Stimulated activated CD4-positive, alpha-beta T cell treated with anti-CD3 and anti-CD28 coated beads, Interleukin-1b, Interleukin-23, amount 100 ng/mL, for 4 hours (primary cell): ENCODE data around the gene SLC39A10.

Experiments
- DNase-seq, 2 donors: peaks; one replicate each; pipeline ENCODE4 v3.0.0-alpha.2; 2020; ENCODE audit warnings: low read depth in 2 of 2

SLC39A10 gene

DNA sequence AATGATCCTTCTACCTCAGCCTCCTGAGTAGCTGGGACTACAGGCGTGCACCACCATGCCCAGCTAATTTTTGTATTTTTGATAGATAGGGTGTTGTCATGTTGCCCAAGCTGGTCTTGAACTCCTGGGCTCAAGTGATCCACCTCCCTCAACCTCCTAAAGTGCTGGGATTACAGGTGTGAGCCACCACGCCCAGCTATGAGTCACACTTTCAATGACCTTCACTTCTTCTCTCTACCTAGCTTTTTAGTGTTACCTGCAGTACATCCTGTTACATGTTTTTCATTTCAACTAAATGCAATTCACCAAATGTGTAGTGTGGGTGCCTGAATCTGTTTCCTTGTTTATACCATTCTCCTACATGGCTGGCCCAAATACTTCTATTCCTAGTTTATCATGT is 64.0 kb downstream of the SLC39A10 start:
- DNase-seq: no peak

DNA sequence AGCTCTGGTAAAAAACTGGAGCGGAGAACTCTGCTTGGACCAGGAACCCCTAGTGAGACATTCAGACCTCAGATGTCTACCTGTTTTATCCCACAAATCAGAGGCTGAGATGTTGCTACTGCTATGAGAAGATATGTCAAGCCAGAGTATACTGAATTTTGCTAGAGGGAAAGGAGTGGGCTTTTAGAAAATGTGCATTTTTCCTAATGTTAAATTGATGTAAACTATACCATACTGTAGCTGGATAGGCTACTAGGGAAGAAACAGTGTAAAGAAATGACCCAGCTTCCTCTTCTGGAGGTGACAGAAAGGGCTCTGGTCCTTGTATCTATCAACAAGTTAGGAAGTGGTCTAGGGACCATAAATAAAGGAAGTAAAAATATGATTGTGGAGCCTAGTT is 65.0 kb downstream of the SLC39A10 start:
- no peak for DNase-seq

DNA sequence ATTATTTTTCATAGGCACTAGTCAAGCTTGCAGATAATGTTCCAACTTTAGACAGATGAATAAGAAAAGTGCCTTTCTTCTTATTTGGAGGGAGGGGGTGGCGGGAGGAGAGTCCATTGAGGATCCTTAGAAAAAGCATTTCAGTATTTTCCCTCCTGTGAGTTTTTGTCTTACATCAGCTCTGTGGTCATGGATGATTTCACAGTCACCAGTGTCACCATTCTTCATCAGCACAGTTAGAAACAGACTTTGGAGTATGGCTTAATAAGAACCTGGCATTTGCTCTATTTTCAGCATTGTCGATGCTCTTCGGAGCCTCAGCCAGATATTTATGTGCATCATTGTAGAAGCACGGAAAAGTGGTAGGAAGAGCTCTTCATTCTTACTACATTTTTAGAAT is 70.1 kb downstream of the SLC39A10 start:
- no peak for DNase-seq

DNA sequence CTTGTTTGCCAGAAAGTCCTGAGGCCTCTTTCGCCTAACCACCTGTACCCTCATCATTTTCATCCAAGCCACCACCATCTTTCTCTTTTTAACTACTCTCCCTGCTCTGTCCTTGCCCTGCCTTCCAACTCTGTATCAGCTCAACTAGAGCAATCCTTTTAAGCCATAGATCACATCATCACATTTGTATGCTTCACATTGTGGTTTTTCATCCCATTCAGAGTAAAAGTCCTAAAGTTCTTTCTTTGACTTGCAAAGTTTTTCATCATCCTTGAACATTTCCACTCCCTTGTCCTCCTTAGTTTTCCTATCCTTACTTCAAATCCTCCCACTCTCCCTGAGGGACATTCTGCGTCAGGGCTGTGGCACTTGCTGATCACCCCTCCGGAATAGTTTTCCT is 73.9 kb downstream of the SLC39A10 start:
- DNase-seq: no peak

DNA sequence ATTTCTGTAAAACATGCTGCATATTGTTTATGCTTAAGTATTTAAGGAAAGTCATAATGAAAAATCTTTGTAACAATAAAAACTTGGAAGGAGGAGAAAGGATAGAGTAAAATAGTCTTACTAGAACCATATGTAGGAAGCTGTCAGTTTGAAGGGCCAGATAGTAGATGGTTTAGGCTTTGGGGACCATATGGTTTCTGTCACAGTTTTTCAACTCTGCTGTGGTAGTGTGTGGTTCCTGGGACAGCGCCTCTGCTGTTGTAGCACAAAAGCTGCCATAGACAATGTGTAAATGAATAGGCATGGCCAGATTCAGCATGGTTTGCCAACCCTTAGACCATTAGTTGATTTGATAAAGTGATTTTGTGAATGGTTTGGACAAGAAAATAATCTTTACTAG is 75.5 kb downstream of the SLC39A10 start:
- DNase-seq: no peak

DNA sequence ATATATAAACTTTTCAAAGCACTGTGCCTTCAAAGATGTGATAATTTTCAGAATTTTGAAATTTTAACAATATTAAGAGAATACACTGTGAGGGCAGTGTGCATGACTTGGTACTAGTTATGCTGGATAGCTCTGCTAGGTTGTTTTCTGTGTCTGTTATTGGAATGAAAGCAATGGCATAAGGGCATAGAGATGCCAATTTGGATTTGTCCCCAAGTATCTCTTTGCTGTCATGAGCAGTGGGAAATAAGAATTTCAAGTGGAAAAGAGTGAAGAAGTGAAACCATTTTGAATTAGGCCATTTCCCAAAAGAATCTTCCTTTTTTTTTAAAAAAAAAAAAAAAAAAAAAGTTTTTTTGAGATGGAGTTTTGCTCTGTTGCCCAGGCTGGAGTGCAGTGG is 76.8 kb downstream of the SLC39A10 start:
- DNase-seq: no peak

DNA sequence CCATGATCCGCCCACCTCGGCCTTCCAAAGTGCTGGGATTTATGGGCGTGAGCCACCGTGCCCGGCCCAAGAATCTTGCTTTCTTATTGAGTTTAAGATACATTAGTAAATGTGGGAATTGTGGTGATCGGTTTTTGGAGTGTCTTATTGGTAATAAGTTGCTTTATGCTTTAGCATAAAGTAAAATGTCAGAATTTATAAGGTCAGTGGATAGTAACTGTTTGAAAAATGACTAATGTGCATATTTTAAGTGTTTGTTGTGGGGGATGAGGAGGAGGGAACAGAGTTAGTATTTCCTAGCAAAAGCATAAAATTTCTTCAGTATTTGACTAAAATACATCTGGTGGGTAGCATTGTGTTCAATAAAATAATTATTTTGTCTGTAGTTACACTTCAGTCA is 77.4 kb downstream of the SLC39A10 start:
- no peak for DNase-seq

DNA sequence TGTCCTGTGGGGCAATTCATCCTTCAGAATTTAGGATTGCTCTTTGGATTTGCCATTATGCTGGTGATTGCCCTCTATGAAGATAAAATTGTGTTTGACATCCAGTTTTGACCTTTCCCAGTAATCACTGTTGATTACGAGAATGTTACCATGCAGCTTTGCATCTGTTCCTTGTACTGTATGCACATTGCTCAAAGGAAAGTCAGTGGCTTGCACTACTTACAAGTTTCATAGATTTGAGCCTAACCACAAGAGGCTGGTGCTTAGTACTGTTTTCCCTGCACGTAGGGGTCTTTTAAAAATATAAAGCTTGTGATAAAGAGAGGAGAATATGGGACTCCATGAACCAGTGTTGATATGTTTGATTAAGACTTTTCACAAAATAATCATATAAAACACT is 77.9 kb downstream of the SLC39A10 start:
- DNase-seq: no peak

DNA sequence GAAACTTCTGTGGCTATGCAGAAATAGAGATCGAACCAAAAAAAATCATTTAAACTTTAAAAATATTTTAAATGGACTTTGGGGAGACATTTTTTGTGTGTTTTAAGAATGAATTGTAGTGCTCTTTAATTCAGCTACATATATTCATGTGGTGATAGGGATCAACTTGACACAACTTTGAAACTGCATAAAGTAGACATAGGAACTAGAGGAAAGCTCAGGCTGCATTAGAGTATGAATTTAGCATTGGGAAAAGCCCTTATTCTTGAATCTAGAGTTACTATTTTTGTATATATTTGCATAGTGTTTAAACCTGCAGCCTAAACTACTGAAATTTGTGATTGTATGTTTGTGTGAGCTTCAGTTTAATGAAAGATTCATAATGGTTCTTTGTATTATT is 78.3 kb downstream of the SLC39A10 start:
- no peak for DNase-seq

DNA sequence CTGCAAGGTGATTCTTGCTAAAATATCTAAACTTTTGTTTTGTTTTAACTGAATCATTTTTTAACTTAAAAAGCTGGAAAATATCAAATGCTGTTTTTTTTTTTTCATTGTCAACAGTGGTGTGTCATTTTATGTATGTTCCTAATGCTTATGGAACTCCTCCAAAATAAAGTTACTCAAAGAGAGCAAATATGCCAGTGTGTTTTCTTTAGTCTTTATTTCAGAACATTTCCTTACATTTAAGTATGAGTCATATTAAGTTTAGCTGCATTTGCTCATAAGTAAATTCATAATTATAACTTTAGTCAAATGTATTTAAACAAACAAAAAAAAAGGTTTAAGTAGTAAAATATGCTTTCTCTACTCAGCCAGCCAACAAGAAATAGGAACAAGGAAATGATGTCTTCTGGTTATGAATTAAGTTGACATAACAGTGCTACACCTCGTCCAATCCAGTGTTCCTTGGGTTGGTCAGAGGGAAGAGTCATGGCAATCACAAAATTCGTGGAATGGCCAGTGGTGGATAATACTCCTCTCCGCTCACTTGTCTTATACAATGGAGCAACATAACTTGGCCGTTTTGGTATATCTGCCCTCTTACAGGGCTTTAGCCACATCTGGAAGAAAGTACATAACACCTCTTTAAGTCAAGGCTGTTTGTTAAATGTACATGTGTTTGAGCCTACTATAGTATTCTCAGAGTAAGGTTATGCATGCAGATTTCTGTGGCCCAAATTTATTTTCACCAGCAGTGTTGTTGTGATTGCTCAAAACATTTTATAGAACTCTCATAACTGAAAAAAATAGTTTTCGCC is 80.7 kb downstream of the SLC39A10 start:
- no peak for DNase-seq

DNA sequence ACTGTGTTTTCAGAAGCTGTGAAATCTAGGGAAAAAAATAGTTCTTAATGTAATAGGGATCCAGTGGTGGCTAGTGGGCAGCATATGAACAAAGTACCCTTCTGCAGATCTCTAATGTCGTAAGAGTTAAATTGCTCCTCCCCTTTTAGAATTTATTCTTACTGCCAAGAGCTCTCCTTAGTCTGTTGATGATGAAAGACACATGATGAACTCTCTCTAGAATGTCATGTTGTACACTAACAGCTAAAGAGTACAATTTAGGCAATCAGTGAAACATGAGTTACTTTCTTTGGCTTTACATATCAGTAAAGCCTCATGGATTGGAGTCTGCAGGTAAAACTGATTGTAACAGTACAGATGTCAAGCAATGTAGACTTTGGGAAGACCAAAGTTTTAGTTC is 84.2 kb downstream of the SLC39A10 start:
- no peak for DNase-seq

DNA sequence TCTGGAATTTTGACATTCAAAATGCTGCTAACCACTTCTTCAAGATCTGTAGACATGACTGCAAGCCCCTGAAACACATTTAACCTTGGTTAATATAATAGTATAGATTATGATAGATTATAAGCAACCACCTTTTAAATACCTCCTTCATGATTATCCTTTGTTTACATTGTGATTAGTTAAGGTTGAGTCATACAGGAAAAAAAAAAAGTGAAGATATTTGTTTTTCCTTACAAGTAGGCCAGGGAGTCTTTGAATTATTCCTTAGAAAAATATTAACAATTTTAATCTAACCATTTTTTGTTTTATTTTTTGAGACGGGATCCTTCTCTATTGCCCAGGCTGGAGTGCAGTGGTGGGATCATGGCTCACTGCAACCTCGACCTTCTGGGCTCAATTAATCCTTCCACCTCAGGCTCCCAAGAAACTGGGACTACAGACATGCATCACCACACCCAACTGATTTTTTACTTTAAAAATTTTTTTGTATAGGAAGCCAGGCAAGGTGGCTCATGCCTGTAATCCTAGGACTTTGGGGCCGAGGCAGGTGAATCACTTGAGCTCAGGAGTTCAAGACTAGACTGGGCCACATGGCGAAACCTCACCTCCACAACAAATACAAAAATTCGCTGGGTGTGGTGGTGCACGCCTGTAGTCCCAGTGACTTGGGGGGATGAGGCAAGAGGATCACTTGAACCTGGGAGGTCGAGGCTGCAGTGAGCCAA is 99.4 kb downstream of the SLC39A10 start:
- DNase-seq: no peak

DNA sequence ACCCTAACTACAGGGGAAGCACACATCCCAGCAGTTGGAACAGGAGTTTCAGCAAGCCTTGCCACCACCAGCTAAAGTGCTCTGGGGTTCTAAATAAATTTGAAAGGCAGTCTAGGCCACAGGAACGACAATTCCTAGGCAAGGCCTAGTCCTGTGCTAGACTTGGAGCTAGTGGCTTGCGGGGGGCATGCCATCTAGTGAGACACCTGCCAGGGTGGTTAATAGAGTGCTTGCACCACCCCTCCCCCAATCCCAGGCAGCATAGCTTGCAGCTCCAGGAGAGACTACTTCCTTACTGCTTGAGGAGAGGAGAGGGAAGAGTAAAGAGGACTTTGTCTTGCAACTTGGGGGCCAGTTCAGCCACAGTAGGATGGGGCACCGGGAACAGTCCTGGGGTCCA is 101.8 kb downstream of the SLC39A10 start:
- no peak for DNase-seq

DNA sequence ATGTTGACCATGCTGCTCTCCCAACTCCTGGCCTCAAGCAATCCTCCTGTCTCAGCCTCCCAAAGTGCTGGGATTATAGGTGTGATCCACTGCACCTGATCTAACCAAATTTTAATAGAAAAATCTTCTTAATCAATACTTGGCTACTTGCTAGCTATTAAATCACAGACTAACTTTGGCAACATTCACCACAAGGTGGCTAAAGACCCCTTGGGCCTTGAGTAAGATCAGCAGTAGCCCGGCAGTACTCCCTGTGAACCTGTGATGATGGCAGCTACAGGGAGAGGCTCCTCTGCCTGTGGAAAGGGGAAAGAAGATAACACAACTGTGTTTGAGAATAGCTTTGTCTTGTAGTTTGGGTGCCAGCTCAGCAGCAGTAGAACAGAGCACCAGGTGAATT is 102.9 kb downstream of the SLC39A10 start:
- no peak for DNase-seq

DNA sequence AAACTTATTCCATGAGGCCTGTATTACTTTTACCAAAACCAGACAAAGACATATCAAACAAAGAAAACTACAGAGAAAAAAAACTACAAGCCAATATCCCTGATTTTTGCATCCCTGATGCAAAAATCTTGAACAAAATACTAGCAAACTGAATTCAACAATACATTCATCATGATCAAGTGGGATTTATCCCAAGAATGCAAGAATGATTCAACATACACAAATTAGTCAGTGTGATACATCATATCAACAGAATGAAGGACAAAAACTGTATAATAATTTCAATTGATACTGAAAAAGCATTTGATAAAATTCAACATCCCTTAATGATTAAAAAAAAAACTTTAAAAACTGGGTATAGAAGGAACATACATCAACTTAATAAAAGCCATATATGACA is 106.8 kb downstream of the SLC39A10 start:
- no peak for DNase-seq

DNA sequence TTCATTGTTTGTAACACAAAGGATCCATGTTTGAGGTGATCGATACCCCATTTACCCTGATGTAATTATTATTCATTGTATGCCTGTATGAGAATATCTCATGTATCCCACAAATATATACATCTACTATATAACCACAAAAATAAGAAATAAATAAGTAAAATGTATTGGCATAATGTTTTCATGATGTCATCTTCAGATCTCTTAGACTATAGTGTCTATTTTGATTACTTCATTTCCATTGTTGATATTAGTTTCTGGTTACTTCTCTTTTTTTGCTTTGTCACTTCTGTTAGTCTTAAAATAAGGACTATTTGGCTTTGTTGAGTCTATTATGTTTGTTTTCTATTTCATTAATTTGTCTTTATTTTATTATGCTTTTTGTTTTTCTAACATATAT is 109.7 kb downstream of the SLC39A10 start:
- no peak for DNase-seq

DNA sequence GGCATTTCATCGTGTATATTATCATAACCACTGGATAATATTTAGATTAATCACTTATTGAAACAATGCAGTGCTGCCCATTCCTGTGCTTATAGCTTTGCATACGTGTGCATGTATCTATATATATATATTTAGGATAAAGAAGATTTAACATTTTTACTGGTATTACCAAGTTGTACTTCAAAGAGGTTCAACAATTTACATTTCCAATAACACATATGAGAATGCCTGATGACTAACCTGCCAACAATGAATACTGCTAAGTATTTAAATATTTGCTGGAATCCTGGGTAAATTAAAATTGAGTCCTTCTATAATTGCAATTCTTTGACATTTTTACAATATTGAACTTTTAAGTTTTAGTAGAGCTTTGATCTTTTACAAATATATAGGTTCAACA is 111.4 kb downstream of the SLC39A10 start:
- DNase-seq: no peak

DNA sequence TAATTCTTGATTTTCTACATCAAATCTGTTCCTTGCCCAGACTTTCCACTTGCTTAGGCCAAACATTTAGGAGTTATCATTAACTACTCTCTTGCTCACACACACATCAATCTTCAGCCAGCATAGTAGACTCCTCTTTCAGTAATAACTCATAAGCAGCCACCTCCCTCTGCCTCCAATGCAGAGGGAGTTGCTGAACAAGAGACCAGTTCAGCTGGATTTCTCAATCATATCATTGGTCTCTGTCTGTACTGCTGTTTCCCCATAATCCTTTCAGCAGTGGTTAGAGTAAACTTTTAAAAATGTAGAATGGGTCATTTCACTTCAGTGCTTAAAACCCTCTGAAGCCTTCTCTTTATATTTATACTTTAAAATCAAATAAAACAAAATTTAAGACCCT is 112.9 kb downstream of the SLC39A10 start:
- DNase-seq: no peak

DNA sequence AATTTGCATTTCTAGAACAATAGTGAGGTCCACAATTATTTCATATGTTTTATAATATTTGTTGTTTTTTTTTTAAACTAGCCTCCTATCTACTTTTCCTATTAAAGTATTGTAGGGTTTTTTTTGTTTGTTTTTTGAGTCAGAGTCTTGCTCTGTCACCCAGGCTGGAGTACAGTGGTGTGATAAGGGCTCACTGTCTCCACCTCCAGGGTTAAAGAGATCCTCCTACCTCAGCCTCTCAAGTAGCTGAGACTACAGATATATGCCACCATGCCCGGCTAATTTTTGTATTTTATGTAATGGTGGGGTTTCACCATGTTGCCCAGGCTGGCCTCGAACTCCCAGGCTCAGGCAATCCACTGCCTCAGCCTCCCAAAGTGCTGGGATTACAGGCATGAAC is 122.5 kb downstream of the SLC39A10 start:
- DNase-seq: no peak

DNA sequence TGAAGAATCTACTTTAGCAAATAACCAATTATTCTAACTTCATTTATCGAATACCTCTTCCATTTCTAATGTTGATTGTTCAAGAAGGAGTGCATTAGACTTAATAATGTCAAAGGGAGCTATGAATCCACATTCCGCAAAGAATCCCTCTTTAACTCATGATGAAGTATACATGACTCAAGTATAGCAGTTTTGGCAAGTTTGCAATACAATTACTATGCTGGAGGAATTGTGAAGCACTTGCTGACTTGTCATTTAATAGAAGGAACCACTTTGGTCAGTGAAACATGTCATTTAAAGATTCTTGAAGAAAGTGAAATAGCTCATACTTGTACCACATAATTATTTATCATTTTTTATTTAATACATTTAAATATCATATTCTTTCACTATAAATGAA is 125.1 kb downstream of the SLC39A10 start:
- no peak for DNase-seq
